Body of pancreas (tissue), 4 donors: ENCODE results near the gene ANKIB1.

ENCODE experiments used
- POLR2A ChIP-seq, 3 donors: fragments of 450-650 bp; IDR thresholded peaks; one replicate each; pipeline ENCODE4 v1.6.1; 2016; ENCODE audit warnings: antibody characterized with exemption in 3 of 3, mild to moderate bottlenecking in 2 of 3
- TF ChIP-seq, protein P1 (sequence below), 7 experiments: fragments of 450-650 bp in 4 of 7; fragments of 200-600 bp in 3 of 7; sonication (generic) in 3 of 7; IDR thresholded peaks; one replicate each; pipeline ENCODE4 v1.5.1; 2016 to 2019; ENCODE audit warnings: antibody characterized with exemption in 7 of 7

DNA sequence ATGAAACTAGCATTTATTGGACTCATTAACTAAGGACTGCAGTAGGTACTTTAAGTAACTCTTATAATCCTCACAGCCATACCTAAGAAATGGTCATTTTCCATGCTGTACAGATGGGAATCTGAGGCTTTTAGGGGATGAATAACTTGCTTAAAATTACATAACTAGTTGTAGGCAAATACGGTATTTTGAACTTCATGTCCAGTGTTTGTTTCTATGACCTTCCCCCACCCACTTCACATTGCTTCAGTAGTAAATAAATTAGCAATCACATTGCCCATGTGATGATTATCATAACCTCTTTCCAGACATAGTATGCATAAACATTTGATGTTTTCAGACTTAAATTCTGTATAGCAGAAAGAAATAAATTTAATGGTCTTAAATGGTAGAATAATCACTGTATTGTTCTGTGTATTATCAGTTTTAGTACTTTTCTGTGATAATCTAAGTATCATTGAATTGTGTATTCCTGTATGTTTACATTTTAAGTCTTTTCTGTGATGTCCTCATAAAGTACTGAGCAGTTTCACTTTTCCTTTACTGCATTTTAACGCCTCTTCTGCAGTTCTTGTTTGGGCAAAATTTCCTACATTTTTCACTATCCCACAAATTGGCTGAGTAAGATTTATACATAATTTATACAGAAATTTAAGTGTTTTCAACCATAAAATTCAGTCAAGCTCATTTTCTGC, 48.3 kb downstream of the ANKIB1 start:
- TF ChIP-seq, protein P1, sequence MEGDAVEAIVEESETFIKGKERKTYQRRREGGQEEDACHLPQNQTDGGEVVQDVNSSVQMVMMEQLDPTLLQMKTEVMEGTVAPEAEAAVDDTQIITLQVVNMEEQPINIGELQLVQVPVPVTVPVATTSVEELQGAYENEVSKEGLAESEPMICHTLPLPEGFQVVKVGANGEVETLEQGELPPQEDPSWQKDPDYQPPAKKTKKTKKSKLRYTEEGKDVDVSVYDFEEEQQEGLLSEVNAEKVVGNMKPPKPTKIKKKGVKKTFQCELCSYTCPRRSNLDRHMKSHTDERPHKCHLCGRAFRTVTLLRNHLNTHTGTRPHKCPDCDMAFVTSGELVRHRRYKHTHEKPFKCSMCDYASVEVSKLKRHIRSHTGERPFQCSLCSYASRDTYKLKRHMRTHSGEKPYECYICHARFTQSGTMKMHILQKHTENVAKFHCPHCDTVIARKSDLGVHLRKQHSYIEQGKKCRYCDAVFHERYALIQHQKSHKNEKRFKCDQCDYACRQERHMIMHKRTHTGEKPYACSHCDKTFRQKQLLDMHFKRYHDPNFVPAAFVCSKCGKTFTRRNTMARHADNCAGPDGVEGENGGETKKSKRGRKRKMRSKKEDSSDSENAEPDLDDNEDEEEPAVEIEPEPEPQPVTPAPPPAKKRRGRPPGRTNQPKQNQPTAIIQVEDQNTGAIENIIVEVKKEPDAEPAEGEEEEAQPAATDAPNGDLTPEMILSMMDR (IDR thresholded peaks at IDR 0.05): no peak
- no peak for TF ChIP-seq POLR2A (IDR thresholded peaks at IDR 0.05)
